GM18867 (cell line): ENCODE data around the gene SH3RF3.
A peak's percentile ranks its signal among the peaks of the same experiment; 100 is the strongest.
"Not testable (repeated sequence)": the region's sequence is repeated elsewhere in the genome, so short reads cannot be mapped to it uniquely, and the experiment has no call there.

ENCODE experiments used
- ATAC-seq: cut with Tn5 transposase; IDR thresholded peaks from one replicate; pipeline ENCODE4 v1.9.1; 2021; ENCODE audit warnings: mild to moderate bottlenecking, moderate library complexity; ENCODE audit not compliant: unreplicated experiment

SH3RF3 gene

GRCh38 chr2:109528811-109529501, 400.0 kb downstream of the SH3RF3 start:
- no peak for ATAC-seq

DNA sequence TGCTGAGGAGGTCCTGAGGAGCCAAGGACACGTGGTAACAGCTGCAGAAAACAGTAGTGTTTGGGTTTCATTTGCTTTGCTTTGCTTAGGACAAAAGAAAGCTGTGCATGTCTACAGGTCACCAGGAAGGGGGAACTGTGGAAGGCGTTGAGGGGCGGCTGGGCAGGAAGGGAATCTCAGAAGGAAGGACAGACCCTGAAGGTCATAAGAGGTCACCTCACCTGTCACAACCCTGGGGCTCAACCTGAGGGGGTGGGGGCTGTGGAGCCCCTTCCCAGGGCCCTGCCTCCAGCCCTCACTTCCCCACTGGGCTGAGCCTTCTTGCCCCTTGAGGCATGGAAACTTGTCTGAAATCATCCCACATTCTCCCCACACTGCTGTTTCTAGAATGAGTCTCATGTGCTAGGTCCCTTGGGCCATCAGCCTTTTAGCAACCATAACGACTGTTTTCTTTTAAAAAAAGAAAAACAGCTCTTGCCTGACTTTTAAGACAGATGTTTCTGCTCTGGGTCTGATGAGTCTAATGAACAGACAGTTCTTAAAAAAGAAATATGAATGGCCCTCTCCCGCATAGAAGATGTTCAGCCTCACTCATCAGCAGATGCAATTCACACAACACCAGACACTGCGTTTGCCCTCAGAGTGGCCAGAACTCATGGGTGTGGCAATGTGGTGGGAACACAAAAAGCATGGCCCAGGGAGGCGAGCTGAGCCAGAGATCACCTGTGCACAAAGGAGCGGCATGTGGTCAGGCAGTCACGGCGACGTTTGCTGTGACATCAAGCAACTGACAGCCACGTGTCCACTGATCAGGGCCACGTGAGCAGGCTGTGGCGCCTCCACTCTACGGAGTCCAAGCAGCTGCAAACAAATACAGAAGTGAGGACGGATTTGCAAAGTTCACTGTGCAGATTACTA, 400.8 kb downstream of the SH3RF3 start:
- no peak for ATAC-seq

DNA sequence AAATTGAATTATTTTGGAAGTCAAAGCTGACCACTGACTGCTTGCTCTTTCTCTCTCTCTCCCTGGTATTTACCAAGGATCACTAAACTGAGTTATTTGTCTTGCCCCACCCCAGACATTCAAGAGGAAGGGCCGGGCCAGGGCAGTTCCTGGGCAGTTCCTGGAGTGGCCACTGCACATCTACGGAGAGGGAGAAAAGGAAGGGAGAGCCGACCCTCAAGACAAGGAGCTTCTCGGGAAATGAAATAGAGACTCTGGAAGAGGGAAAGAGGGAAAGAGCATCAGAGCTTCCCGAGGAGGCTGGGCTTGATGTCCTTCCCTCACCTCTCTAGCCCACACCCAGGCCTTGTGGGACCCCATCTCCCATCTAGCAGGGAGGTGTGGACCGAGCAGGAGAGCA, 401.7 kb downstream of the SH3RF3 start:
- no peak for ATAC-seq

DNA sequence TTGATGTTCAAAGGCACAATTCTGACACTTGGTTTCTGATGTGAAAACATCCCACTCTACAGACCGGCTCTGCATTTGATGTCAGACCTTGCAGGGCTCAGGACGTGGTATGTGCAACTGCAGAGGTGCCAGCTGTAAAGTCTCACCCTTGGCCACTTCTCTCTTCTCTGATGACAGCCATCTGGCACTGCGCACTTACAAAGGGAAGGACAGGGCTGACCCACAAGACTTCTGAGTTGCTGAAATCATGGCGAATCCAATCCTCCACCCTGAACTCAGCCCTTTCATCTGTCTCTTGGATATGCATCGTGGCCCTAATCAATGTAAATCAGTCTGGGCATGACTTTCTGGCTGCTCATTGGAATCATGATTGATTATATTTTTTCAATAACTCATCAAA, 402.2 kb downstream of the SH3RF3 start:
- no peak for ATAC-seq

- no peak for ATAC-seq
These were observed 403.1 kb downstream of the SH3RF3 start for GRCh38 chr2:109531896-109532727.

DNA sequence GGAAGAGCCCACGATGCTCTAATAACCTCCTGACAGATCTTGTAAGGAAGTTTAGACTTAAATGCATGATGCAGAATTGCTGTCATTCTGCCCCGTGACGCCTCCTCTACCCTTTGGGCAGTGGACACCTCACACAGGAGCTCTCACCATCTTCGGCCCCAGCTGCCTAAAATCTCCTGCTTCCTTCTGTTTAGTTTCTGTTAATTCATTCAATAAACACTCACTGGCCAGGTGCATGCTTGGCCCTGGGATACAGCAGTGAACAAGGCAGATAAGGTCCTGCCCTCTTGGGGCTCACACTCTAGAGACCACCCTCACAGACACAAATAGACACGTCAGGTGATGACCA, 403.7 kb downstream of the SH3RF3 start:
- ATAC-seq = no peak

- no peak for ATAC-seq
These were observed 404.8 kb downstream of the SH3RF3 start for GRCh38 chr2:109533823-109534222.

GRCh38 chr2:109535217-109535946, 406.4 kb downstream of the SH3RF3 start:
- ATAC-seq = no peak

DNA sequence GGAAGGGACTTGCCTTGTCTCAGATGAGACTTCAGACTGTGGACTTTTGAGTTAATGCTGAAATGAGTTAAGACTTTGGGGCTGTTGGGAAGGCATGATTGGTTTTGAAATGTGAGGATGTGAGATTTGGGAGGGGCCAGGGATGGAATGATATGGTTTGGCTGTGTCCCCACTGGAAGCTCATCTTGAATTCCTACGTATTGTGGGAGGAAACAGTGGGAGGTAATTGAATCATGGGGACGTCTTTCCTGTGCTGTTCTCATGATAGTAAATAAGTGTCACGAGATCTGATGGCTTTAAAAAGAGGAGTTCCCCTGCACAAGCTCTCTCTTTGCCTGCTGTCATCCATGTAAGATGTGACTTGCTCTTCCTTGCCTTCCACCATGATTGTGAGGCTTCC, 407.6 kb downstream of the SH3RF3 start:
- not testable (repeated sequence) for ATAC-seq

DNA sequence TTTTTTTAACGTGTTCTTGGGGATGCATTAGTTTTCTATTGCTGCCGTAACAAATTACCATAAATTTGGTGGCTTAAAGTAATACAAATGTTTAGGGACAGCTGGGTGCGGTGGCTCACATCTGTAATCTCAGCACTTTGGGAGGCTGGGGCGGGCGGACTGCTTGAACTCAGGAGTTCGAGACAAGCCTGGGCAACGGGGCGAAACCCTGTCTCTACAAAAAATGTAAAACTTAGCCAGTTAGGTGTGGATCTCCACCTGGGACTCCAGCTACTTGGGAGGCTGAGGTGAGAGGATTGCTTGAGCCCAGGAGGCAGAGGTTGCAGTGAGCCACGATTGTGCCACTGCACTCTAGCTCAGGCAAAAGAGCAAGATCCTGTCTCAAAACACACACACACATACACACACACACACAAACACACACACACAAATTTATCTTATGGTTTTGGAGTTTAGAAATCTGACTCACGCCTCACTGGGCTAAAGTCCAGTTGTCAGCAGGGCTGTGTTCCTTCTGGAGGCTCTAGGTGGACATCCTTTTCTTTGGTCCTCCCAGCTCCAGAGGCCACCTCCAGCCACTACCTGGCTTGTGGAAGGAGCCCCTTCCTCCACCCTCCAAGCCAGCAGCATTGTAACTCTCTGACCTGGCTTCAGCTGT, 408.7 kb downstream of the SH3RF3 start:
- no peak for ATAC-seq

DNA sequence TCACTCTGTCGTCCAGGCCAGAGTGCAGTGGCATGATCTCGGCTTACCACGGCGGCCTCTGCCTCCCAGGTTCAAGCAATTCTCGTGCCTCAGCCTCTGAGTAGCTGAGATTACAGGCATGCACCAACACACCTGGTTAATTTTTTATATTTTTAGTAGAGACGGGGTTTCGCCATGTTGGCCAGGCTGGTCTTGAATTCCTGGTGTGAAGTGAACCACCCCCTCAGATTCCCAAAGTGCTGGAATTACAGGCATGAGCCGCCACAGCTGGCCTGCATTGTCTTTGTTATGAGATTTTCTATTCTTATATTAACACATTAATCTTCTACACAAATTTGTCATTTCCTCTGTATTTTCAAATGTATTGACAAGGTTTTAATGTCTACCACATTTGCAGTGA, 409.5 kb downstream of the SH3RF3 start:
- no peak for ATAC-seq

GRCh38 chr2:109542384-109542783, 413.4 kb downstream of the SH3RF3 start:
- ATAC-seq = no peak

GRCh38 chr2:109545828-109546713, 417.1 kb downstream of the SH3RF3 start:
- peak; percentile 80 for ATAC-seq

GRCh38 chr2:109547280-109547679, 418.3 kb downstream of the SH3RF3 start:
- ATAC-seq = no peak

DNA sequence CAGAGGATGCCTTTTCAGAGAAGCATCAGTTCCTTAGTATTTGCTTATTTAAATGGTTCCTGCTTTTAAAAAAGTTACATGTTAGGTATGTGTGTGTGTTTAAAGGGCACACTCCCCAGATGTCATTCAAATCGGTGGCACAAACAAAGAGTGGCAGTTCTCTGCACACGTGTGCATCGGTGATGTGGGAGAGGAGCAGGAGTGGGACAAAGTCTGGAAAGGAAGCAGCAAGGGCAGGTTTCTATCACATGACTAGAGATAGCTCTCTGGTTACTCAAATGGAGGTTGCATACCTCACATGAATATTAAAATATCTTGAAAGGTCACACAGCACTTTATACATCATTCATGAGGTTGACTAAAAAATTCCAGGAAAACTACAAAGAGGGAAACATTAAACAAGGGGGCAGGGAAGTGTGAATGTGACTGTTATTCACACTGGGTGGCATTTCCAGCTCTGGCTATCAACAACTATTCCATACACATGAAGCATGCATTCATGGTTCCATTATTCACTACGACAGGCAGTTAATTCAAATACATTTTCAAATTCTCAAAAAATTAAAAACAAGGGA, 420.1 kb downstream of the SH3RF3 start:
- no peak for ATAC-seq
